IPS DF 19.7 (cell line): ENCODE data around the gene DELE1.
"Not testable (repeated sequence)": the region's sequence is repeated elsewhere in the genome, so short reads cannot be mapped to it uniquely, and the experiment has no call there.

ENCODE experiments used
- DNase-seq: peaks from one replicate; pipeline ENCODE4 v3.0.0-alpha.2; 2013; ENCODE audit warnings: low read depth, low spot score

The DELE1 gene

GRCh38 chr5:141883892-141884318, 39.8 kb upstream of the DELE1 start:
- DNase-seq = no peak

- DNase-seq = no peak
Measured at GRCh38 chr5:141889282-141889871, 34.3 kb upstream of the DELE1 start.

- DNase-seq = not testable (repeated sequence)
Measured at GRCh38 chr5:141890429-141890828, 33.2 kb upstream of the DELE1 start.

- no peak for DNase-seq
Measured at GRCh38 chr5:141897425-141897824, 26.2 kb upstream of the DELE1 start.

- no peak for DNase-seq
Measured at GRCh38 chr5:141898448-141899049, 25.1 kb upstream of the DELE1 start.

- no peak for DNase-seq
Measured at GRCh38 chr5:141902015-141902814, 21.5 kb upstream of the DELE1 start.

- DNase-seq = no peak
Measured at GRCh38 chr5:141903261-141903660, 20.4 kb upstream of the DELE1 start.

GRCh38 chr5:141904551-141904950, 19.1 kb upstream of the DELE1 start:
- DNase-seq = no peak

GRCh38 chr5:141906517-141906916, 17.2 kb upstream of the DELE1 start:
- no peak for DNase-seq

- DNase-seq = no peak
Measured at GRCh38 chr5:141906972-141907371, 16.7 kb upstream of the DELE1 start.

GRCh38 chr5:141908796-141909195, 14.9 kb upstream of the DELE1 start:
- no peak for DNase-seq

GRCh38 chr5:141909212-141909611, 14.5 kb upstream of the DELE1 start:
- DNase-seq = no peak

- no peak for DNase-seq
Measured at GRCh38 chr5:141910271-141910673, 13.4 kb upstream of the DELE1 start.

GRCh38 chr5:141913560-141914198, 10.0 kb upstream of the DELE1 start:
- no peak for DNase-seq

GRCh38 chr5:141914199-141914743, 9.4 kb upstream of the DELE1 start:
- DNase-seq = peak; percentile 28

GRCh38 chr5:141914797-141915196, 8.9 kb upstream of the DELE1 start:
- DNase-seq = no peak

GRCh38 chr5:141915881-141916336, 7.8 kb upstream of the DELE1 start:
- peak; percentile 33 for DNase-seq

GRCh38 chr5:141916522-141916921, 7.1 kb upstream of the DELE1 start:
- no peak for DNase-seq

- DNase-seq = no peak
Measured at GRCh38 chr5:141917760-141918159, 5.9 kb upstream of the DELE1 start.

GRCh38 chr5:141919218-141920119, 4.2 kb upstream of the DELE1 start:
- DNase-seq = no peak

GRCh38 chr5:141920771-141921170, 2.9 kb upstream of the DELE1 start:
- DNase-seq = no peak
